Sigmoid colon (tissue), 3 donors: ENCODE data around the gene PNKD.

Experiments
- CTCF ChIP-seq, 4 experiments: fragments of 450-650 bp in 3 of 4; fragments of 200-600 bp in 1 of 4; IDR thresholded peaks; one replicate each; pipeline ENCODE4 v1.5.1; 2016 to 2019; ENCODE audit warnings: antibody characterized with exemption in 4 of 4, mild to moderate bottlenecking in 3 of 4, moderate library complexity in 2 of 4
- POLR2A ChIP-seq, 2 donors: fragments of 450-650 bp; IDR thresholded peaks; one replicate each; pipeline ENCODE4 v1.6.1; 2016; ENCODE audit warnings: antibody characterized with exemption in 2 of 2, mild to moderate bottlenecking in 2 of 2, moderate library complexity in 2 of 2

GRCh38 chr2:218326315-218326714 lies 56.0 kb downstream of the PNKD start:
- TF ChIP-seq CTCF (IDR thresholded peaks at IDR 0.05) (no peak), POLR2A (IDR thresholded peaks at IDR 0.05) (no peak)
